Amniotic stem cell (primary cell): ENCODE data around the gene HEATR5A.
"Not testable (repeated sequence)": the region's sequence is repeated elsewhere in the genome, so short reads cannot be mapped to it uniquely, and the experiment has no call there.

Source experiments
- DNase-seq: peaks from one replicate; lab custom pipeline; 2025; lab: John Stamatoyannopoulos, UW

Gene HEATR5A

DNA sequence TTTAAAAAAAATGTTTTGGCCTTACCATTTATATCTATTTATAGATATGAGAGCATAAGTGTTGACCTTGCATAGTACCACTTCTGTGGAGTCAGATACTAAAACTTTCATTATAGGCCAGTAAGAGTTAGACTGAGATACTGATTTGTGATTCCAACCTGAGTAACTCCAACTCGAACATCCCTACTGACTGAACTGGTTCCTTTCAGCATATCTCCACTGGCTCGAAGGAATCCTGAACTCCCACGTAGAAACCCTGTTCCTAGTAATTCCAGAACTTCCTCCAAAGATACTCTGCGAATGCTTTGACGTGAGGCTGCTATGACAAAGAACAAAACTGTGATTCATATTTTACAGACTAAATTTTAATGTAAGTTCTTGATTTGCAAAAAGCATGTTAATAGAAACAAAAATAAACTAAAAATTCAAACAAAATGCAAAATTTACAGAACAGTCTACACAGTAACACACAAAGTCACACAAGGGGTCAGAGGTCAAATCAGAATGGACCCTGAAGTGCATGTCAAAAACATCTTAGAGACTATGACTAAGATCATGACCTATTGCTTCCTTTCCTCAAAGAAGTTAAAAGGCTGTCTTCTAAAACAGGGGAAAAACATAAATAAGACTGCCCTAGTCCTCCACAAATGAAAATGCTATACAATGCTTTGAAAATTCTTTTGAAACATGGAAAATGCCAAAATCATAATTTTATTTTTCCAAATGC lies 31.5 kb downstream of the HEATR5A start:
- DNase-seq = no peak

DNA sequence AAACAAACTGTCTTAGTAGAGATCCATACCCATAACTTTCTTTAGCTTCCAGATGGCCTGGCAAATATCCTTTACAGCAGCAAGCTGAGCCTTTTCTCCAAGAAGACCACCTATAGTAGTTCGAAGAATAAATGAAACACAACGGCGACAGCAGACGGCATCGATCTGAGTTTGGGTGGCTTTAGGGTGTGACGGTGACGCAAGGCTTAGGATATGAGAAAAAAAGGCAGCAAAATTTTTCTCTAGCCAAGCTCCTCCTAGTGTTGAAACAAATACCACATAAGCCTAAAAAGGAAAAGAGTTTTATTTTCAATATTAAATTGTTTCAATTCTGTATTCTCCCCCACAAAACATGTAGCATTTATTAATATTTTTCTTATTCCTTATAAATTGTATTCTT lies 33.3 kb downstream of the HEATR5A start:
- DNase-seq = no peak

DNA sequence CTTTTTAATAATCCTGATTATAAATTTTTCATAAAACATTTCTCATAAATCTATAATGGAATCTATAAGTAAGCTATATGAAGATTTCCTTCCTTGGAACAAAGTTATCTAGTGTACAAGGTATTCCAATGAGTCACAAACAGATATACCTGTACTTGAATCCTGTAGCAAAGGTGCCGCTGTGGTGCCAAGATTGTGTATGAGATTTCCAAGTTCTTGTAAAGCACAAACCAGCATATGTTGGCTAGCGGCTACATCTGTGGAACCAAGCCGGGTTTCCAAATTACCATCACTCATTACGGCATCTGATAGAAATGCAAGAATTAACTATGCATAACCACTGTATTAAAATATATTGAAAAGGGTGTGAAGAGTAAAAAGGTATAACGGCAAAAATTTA lies 34.1 kb downstream of the HEATR5A start:
- no peak for DNase-seq

DNA sequence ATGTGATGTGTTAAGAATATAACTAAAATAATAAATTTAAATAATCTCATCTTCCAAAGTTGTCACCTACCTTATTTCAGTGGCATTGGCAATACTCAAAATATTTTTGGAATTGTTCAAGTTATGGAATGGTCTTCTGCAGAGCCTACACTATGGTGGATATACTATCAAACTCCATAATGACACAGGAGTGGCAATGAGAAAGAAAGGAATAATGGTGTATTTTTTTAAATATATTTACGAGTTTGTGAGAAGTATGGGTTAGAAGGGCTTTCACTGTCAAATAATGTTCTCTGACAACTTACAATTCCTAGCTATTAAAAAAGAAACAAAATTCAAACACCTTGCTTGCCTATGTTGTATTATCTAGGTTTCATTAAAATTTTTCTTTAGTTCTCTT lies 38.1 kb downstream of the HEATR5A start:
- no peak for DNase-seq

DNA sequence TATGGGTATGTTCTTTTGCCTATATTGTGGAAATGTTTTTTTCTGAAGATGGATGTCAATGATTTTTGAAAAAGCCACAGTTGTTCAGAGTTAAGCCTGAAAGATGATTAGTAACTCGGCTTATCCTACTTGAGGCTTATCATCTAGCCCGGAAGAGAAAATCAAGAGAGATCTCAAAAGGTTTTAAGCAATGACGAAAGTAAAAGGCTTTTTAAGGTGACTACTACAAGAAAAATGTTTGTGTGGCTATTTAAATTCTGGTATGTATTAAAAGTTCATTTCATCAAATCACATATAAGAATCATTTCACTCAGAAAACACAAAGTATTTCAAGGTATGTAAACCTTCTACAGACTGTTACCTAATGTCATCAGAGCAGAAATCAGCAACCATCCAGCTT lies 40.2 kb downstream of the HEATR5A start:
- DNase-seq = no peak

DNA sequence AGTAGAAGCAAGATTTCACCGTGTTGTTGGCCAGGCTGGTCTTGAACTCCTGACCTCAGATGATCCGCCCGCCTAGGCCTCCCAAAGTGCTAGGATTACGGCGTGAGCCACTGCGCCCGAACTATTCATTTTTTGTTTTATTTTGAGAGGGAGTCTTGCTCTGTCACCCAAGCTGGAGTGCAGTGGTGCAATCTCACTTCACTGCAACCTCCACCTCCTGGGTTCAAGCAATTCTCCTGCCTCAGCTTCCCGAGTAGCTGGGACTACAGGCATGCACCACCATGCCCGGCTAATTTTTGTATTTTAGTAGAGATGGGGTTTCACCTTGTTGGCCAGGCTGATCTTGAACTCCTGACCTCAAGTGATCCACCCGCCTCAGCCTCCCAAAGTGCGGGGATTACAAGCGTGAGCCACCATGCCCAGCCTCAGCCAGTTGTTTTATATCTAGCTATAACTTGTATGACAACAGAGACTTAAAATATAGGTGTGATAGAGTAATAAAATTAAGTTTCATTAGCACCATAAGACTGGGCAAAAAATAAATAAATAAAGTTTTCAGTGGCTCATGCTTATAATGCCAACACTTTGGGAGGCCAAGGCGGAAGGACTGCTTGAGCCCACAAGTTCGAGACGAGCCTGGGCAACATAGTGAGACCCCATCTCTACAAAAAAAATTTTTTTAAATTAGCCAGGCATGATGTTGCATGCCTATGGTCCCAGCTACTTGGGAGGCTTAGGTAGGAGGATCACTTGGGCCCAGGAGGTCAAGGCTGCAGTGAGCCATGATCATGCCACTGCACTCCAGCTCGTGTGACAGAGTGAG lies 41.0 kb downstream of the HEATR5A start:
- not testable (repeated sequence) for DNase-seq

DNA sequence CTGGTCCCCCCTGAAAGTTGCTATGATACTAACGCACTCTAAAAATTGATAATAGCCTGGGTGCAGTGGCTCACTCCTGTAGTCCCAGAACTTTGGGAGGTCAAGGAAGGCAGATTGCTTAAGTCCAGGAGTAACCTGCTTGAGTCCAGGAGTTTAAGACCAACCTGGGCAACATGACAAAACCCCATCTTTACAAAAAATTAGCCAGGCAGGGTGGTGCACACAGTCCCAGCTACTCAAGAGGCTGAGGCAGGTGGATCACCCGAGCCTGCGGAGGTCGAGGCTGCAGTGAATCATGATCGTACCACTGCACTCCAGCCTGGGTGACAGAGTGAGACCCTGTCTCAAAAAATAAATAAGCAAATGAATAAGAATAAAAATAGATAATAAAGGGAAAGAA lies 42.9 kb downstream of the HEATR5A start:
- no peak for DNase-seq

DNA sequence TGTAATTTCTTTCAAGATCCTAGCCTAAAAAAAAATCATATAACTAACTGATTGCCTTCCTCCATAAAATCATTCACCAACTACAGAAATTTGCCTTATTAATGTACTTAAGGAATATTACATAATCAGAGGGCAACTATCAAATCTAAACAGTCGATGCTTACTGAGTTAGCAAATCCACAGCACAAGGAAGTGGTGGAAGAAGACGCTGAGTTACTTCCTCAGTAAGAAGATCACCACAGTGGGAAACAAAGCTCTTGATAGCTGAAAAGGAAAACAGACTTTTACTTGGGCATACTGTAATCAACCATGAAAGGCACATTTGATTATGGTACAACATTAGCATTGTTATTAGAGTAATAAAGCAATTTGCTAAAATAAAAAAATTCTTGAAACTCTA lies 48.7 kb downstream of the HEATR5A start:
- no peak for DNase-seq

DNA sequence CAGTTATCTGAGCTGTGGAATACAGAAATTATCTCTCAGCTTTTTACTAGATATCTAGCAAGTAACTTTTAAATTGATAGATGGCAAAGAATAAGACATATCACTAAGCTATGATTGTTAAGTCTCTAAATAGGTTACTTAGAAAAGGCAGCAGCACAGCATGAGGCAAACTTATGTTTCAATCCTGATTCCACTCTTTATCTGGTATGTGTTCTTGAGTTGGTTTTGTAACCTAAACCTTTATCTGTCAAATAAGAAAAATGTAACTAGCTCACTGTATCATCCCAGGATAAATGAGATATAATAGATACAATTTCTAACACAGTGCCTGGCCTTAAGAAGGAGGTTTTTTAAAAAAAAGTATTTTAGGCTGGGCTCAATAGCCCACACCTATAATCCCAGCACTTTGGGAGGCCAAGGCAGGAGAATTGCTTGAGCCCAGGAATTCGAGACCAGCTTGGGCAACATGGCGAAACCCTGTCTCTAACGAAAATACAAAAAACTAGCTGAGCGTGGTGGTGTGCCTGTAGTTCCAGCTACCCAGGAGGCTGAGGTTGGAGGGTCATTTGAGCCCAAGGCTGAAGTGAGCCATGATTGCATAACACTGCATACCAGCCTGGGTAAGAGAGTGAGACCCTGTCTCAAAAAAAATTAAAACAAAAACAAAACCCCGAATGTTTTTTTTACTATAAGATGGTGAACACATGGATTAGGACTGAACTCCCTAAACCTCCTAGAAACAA lies 56.8 kb downstream of the HEATR5A start:
- DNase-seq = no peak

DNA sequence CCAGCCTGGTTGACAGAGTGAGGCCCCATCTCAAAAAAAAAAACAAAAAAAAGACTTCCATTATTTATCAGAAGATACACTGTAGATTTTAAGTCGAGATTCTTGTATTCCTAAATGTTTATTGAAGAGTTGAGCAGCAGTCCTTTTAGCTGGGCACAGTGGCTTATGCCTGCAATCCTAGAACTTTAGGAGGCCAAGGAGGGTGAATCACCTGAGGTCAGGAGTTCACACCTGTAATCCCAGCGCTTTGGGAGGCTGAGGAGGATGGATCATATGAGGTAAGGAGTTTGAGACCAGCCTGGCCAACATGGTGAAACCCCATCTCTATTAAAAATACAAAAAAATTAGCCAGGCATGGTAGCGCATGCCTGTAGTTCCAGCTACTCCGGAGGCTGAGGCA lies 57.6 kb downstream of the HEATR5A start:
- DNase-seq = no peak

DNA sequence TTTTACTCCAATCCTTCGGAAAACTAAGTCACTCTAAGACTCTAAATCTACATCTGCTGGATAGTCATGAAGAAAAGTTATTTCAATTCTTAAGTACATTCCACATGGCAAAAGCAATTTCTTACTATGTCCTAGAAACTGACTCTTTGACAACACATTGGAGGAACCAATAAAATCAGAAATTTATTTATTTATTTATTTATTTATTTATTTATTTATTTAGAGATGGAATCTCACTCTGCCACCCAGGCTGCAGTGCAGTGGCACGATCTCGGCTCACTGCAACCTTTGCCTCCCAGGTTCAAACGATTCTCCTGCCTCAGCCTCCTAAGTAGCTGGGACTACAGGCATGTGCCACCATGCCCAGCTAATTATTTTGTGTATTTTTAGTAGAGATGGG lies 58.6 kb downstream of the HEATR5A start:
- not testable (repeated sequence) for DNase-seq

DNA sequence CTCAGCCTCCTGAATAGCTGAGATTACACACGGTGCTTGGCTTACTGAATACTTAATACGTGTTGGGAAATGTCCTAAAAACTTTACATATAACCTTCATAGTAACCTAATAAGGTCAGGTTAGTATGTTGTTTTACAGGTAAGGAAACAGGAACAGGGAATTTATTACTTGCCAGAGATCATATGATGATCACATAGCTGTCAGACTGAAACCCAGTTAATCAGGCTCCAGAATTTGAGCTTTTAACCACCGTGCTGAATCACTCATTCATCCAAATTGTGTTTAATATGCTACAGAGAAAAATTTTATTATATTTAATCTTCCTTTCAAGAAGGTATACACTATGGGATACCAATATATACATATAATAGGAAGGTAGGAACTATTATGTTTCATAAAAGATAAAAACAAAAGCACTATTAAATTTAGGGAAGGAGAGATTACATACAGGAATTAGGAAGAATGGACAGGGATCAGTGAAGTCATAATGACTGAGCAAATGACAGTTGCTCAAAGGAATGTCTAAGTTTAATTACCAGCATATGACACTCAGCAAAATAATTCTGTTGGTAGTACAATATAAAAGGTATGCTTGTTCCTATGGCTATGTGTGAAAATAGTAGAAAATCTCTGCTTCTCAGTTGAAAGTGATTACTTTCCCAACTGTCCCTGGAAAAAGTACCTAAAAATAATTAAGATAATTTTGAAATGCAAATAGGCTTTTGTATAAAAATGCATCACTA lies 59.3 kb downstream of the HEATR5A start:
- no peak for DNase-seq

DNA sequence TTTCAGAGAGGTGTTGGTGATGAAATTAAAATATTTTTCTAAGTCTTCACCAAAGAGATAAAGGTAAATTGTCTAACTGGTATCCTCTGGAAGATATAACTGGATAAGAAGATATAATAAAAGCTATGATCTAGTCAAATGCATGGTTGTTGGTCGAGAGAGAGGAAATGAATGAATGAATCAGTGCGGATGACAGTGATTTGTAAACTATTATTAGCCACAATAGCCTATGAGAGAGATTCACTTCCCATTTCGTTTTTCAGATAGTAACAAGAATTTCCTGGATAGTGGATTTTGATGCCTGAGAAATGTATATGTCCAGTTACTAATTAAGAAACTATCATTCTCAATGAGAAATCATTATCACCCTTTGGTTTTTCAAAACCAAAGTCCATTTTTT lies 63.1 kb downstream of the HEATR5A start:
- no peak for DNase-seq

DNA sequence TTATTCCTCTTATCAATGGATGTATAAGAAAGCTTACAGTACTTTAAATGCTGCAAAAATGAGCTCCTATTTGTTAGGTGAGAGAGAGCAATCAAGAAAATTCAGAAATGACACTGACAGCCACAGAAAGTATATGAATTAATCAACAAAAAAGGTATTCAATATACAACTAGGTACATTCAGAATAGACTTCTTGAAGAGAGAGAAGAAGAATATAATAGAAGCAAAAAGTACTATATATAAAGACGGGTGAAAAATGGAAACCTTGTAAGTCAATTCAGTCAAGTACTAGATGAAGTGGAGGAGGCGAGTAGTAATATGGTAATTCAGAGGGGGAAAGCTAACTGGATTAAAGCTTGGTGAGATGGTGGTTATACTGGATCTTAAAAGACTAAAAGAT lies 74.3 kb downstream of the HEATR5A start:
- DNase-seq = no peak

DNA sequence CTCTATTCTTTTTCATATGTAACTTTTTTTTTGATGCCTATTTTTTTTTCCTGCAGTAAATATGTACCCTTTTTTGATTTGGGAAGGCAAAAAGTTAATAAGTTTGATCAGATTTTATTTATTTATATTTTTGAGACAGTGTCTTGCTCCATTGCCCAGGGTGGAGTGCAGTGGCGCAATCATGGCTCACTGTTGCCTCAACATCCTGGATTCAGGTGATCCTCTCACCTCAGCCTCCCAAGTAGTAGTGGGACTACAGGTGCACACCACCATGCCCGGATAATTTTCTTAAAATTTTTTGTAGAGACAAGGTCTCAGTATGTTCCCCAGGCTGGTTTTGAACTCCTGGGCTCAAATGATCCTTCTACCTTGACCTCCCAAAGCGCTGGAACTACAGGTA lies 79.1 kb downstream of the HEATR5A start:
- DNase-seq = no peak

DNA sequence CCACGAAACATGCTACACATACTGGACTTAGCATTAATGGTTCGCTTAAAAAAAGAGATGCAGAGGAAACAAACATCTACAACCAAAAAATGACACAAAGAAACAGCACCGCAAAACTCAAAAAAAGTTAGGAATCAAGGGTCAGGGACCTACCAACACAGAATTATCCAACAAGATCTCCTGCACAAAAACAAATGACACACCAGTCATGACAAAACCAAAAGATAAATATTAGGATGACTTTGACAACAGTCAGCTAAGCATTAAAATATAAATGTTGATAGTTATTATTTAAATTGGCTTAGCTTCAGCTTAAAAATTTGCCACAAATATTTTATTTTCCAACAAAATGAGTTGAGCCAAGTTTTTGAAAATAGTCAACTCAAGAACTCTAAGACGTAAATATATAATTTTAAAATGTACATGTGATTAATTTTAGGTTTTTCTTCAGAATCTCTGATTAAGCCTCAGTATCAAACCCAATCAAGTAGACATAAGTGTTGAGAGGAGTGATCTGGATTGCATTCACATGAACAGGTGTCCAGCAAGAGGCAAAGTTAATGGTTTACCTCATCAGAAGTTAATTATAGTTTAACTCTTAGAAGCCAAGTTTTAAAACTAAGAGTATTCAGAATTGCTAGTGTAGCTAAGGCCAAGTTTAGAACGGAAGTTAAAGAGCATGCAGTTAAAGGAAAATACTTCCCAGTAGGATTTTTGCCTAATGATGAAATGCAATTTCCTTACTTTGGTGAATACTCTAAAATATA lies 79.9 kb downstream of the HEATR5A start:
- no peak for DNase-seq

DNA sequence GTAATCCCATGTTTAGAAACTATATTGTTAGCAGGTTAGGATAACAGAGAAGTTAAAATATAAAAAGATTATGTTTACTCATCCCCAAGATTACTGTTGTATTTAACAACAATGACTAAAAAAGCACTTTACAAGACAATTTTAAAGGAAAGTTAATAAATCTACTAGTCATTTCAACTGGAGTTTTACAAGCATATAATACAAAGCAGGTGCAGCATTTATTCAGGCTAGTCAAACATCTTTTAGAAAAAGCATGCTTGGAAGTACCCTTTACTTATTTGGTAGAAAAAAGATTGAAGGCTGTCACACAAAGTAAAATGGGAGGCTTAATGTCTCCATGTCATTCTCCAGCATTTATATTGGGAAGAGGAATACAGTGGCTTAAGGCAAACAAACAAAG lies 80.6 kb downstream of the HEATR5A start:
- DNase-seq = no peak

DNA sequence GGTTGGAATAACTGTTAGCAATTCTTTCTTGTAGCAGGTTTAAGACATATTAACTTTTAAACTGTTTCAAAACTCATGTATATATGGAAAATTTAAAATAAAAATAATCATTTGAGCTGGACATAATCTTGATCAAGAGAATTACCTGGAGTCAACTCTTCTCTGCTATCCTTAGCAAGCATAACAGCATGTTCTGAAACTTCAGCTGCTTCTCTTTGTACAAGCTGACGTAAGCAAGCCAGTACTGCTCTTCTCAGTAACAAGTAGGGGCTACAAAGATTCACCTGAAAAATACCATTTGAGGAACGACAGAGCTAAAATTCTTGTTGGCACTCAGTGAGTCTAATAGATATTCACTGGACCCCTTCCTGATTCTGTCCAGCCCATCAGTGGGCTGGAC lies 83.0 kb downstream of the HEATR5A start:
- no peak for DNase-seq

DNA sequence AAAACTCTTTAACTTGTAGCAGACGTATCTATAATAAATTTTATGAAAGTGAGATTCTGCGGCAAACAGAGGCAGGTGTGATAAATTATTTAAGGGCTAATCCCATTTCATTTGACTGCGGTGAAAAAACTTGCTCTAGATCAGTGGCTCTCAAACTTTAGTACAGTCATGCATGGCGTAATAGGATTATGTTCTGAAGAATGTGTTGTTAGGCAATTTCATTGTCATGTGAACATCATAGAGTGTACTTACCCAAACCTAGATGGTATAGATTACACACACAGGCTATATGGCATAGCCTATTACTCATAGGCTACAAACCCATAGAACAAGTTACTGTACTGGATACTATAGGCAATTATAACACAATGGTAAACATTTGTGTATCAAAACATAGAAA lies 83.7 kb downstream of the HEATR5A start:
- no peak for DNase-seq

DNA sequence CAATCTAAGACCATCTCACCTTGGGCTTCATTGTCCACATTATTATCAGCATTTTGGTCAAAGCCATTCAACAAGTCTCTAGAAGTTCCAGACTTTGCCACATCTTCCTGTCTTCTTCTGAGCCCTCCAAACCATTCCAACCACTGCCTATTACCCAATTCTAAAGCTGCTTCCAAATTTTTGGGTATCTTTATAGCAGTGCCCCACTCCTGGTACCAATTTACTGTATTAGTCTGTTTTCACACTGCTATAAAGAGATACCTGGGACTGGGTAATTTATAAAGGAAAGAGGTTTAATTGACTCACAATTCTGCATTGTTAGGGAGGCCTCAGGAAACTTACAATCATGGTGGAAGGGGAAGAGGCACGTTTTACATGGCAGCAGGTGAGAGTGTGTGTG lies 89.0 kb downstream of the HEATR5A start:
- DNase-seq = not testable (repeated sequence)

DNA sequence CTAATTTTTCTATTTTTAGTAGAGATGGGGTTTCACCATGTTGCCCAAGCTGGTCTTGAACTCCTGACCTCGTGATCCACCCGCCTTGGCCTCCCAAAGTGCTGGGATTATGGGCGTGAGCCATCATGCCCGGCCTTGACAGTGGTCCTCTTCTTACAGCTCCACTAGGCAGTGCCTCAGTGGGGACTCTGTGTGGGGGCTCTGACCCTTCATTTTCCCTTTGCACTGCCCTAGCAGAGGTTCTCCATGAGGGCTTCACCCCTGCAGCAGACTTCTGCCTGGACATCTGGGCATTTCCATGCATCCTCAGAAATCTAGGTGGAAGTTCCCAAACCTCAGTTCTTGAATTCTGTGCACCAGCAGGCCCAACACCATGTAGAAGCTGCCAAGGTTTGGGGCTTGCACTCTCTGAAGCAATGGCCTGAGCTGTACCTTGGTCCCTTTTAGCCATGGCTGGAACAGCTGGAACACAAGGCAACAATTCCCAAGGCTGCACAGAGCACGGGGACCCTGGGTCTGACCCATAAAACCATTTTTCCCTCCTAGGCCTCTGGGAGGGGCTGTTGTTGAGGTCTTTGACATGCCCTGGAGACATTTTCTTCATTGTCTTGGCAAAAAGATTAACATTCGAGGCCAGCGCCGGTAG lies 90.4 kb downstream of the HEATR5A start:
- DNase-seq = not testable (repeated sequence)
